K562 (cell line): ENCODE measurements around the gene PALLD. TPM values are rescaled to one million over a fixed set of nuclear protein-coding genes. Genes with fewer than 3 reads are reported as not detected.

Experiments
- ATAC-seq: fragments of 200-7000 bp; cut with Tn5 transposase; 3 replicates; pipeline ENCODE4 v1.9.1; 2020; ENCODE audit warnings: moderate library complexity
- BruUV-seq: library from RNA; stranded (reverse); fragments of 400-500 nt; replicated peaks from 2 replicates; lab custom pipeline; 2021; lab: Mats Ljungman, UMichigan
- CTCF ChIA-PET: fragments of 300-600 bp; formaldehyde crosslinking; extraction: SDS; loops from one replicate; lab custom pipeline; 2021; ENCODE audit warnings: low intra/inter-chr PET ratio; lab: Yijun Ruan, JAX
- POLR2A ChIA-PET: fragments of 300-600, 350-650 bp; sonication (Branson Sonifier 250); formaldehyde crosslinking; extraction: SDS; loops from one replicate; lab custom pipeline; 2021; ENCODE audit warnings: antibody characterized with exemption, inconsistent platforms; lab: Yijun Ruan, JAX
- DNase-seq, 4 experiments: peaks; one replicate each; pipeline versions ENCODE4 v3.0.0 to v3.0.0-alpha.2; 2011 to 2018; ENCODE audit warnings: low spot score in 3 of 4, mixed read lengths in 3 of 4; ENCODE audit errors: extremely low read depth in 1 of 4
- FAIRE-seq: peaks from 2 replicates; lab custom pipeline; 2011; peaks lifted over from hg19 to GRCh38; lab: Jason Lieb, UNC
- H2AFZ ChIP-seq: 2 replicates; pipeline ENCODE4 v1.6.0; 2011; ENCODE audit warnings: low read depth, low read length, control low read depth, inconsistent platforms
- H3K27ac ChIP-seq: fragments of 200-600 bp; 3 replicates; pipeline ENCODE4 v1.8.0; 2011; ENCODE audit warnings: low read depth, mild to moderate bottlenecking, control low read depth, inconsistent platforms, low read length, moderate library complexity, mixed read lengths; ENCODE audit errors: extremely low read depth
- H3K27me3 ChIP-seq, 2 experiments: fragments of 300-600 bp in 1 of 2; 2 replicates in 1 of 2; 3 replicates in 1 of 2; pipeline versions ENCODE4 v1.6.0 to v1.8.0; 2011; ENCODE audit warnings: inconsistent platforms in 2 of 2, low read length in 2 of 2, mild to moderate bottlenecking in 1 of 2, mixed read lengths in 1 of 2, moderate library complexity in 1 of 2; ENCODE audit not compliant: control insufficient read depth in 2 of 2, insufficient read depth in 2 of 2
- H3K36me3 ChIP-seq: fragments of 300-600 bp; 3 replicates; pipeline ENCODE4 v1.8.0; 2011; ENCODE audit warnings: mild to moderate bottlenecking, low read length, inconsistent platforms; ENCODE audit not compliant: control insufficient read depth, insufficient read depth
- H3K4me1 ChIP-seq, 2 experiments: fragments of 200-600 bp in 1 of 2; replicated peaks in 1 of 2; 2 replicates in 1 of 2; 3 replicates in 1 of 2; pipeline versions ENCODE4 v1.5.1 to v1.8.0; 2011; ENCODE audit warnings: inconsistent platforms in 2 of 2, low read length in 2 of 2, mild to moderate bottlenecking in 1 of 2, mixed read lengths in 1 of 2, moderate library complexity in 1 of 2; ENCODE audit not compliant: control insufficient read depth in 2 of 2, insufficient read depth in 2 of 2
- H3K4me2 ChIP-seq: 2 replicates; pipeline ENCODE4 v1.6.1; 2011; ENCODE audit warnings: low read length, control low read depth, inconsistent platforms, mixed read lengths; ENCODE audit not compliant: insufficient read depth
- H3K4me3 ChIP-seq: fragments of 200-600 bp; sonication (generic), shearing (Covaris generic); 2 replicates; pipeline ENCODE4 v1.5.1; 2016; ENCODE audit warnings: control low read depth, inconsistent platforms
- H3K79me2 ChIP-seq: fragments of 200-600 bp; 3 replicates; pipeline ENCODE4 v1.8.0; 2011; ENCODE audit warnings: low read length, inconsistent platforms; ENCODE audit not compliant: control insufficient read depth, insufficient read depth
- H3K9ac ChIP-seq, 2 experiments: 2 replicates each; pipeline versions ENCODE4 v1.6.0 to v1.6.1; 2011; ENCODE audit warnings: low read depth in 2 of 2, low read length in 2 of 2, control low read depth in 1 of 2, inconsistent platforms in 1 of 2, mild to moderate bottlenecking in 1 of 2, mixed read lengths in 1 of 2; ENCODE audit not compliant: insufficient read depth in 1 of 2
- H3K9me1 ChIP-seq: one replicate; pipeline ENCODE4 v1.6.0; 2011; ENCODE audit warnings: inconsistent platforms, mild to moderate bottlenecking, low read length, moderate library complexity; ENCODE audit not compliant: control insufficient read depth, insufficient read depth
- H3K9me3 ChIP-seq: replicated peaks from 2 replicates; pipeline ENCODE4 v1.5.1; 2011; ENCODE audit warnings: low read depth, low read length, inconsistent platforms; ENCODE audit not compliant: control insufficient read depth, insufficient read depth
- H4K20me1 ChIP-seq: replicated peaks from 2 replicates; pipeline ENCODE4 v1.6.1; 2011; ENCODE audit warnings: low read length, inconsistent platforms, mixed read lengths; ENCODE audit not compliant: control insufficient read depth, insufficient read depth
- ASH1L ChIP-seq: fragments of 450-650 bp; IDR thresholded peaks from 2 replicates; pipeline ENCODE4 v1.6.1; 2018; ENCODE audit warnings: borderline replicate concordance, mild to moderate bottlenecking, low read depth; ENCODE audit not compliant: partially characterized antibody
- DNMT1 ChIP-seq: fragments of 450-650 bp; IDR thresholded peaks from 2 replicates; pipeline ENCODE4 v1.6.1; 2016; ENCODE audit warnings: antibody characterized with exemption, mild to moderate bottlenecking
- KLF1 ChIP-seq: fragments of 450-650 bp; IDR thresholded peaks from 2 replicates; pipeline ENCODE4 v1.6.1; 2016; ENCODE audit warnings: missing genetic modification characterization, missing compliant biosample characterization
- PTRF ChIP-seq: fragments of 450-650 bp; IDR thresholded peaks from 2 replicates; pipeline ENCODE4 v1.6.1; 2016; ENCODE audit warnings: mild to moderate bottlenecking, missing genetic modification characterization, missing compliant biosample characterization
- SMARCB1 ChIP-seq: IDR thresholded peaks from 2 replicates; pipeline ENCODE4 v1.6.1; 2011; ENCODE audit warnings: improper control_type of control experiment, low read depth; ENCODE audit not compliant: insufficient read length
- TRIM25 ChIP-seq: fragments of 450-650 bp; IDR thresholded peaks from 2 replicates; pipeline ENCODE4 v1.7.0; 2016; ENCODE audit warnings: borderline replicate concordance
- VEZF1 ChIP-seq: fragments of 200-800 bp; sonication (Bioruptor generic); IDR thresholded peaks from 2 replicates; pipeline ENCODE4 v1.6.1; 2017; ENCODE audit warnings: missing genetic modification characterization, missing compliant biosample characterization
- XRCC3 ChIP-seq: fragments of 450-650 bp; IDR thresholded peaks from 2 replicates; pipeline ENCODE4 v1.6.1; 2017; ENCODE audit warnings: mild to moderate bottlenecking, moderate library complexity
- YBX1 ChIP-seq: fragments of 450-650 bp; IDR thresholded peaks from 2 replicates; pipeline ENCODE4 v1.7.1; 2016; ENCODE audit warnings: mild to moderate bottlenecking
- ZSCAN32 ChIP-seq: fragments of 450-650 bp; formaldehyde crosslinking; IDR thresholded peaks from 2 replicates; pipeline ENCODE4 v1.4.0; 2020; ENCODE audit warnings: mild to moderate bottlenecking, moderate library complexity
- ZZZ3 ChIP-seq: fragments of 450-650 bp; IDR thresholded peaks from 2 replicates; pipeline ENCODE4 v1.6.1; 2016; ENCODE audit warnings: antibody characterized with exemption, mild to moderate bottlenecking, moderate library complexity
- WGBS: fragments of 100-300 bp; shearing (Covaris generic); methylation state at CpG from one replicate; pipeline ENCODE4 v1.1.6; 2016; ENCODE audit warnings: low coverage, mixed read lengths; ENCODE audit not compliant: insufficient coverage; ENCODE audit errors: missing lambda C conversion rate; 5-methylcytosine and 5-hydroxymethylcytosine counted together
- in situ Hi-C: fragments of 300-500 bp; cut with MboI; formaldehyde crosslinking; loops from 4 replicates; pipeline ENCODE4 v1.15.0; 2018; ENCODE audit warnings: inconsistent platforms, mixed read lengths
- intact Hi-C: fragments of 100-400 bp; cut with micrococcal nuclease; formaldehyde crosslinking; loops from 2 replicates; pipeline ENCODE4 v1.14.2; 2022
- polyA plus RNA-seq, 8 experiments: library from polyadenylated mRNA; depleted of rRNA in 4 of 8; stranded (reverse) in 5 of 8; unstranded in 3 of 8; fragments of >200 nt; fragmentation: Nextera tagmentation in 2 of 8; fragmentation: Illumina TruSeq in 1 of 8; extraction: Ambion mirVana in 2 of 8; extraction: Trizol in 1 of 8; gene quantifications; 2 replicates each; pipeline versions ENCODE4 v1.2.1 to v1.2.3, GENCODE V29; 2011 to 2014; ENCODE audit warnings: inconsistent platforms in 1 of 8, missing spikeins in 1 of 8
- total RNA-seq, 7 experiments: library from RNA; depleted of rRNA in 6 of 7; stranded (reverse); fragments of >200 nt in 6 of 7; fragmentation: Illumina TruSeq in 2 of 7; extraction: Trizol in 2 of 7; gene quantifications; 2 replicates each; pipeline versions ENCODE4 v1.2.1 to v1.2.3, GENCODE V29; 2011 to 2021; ENCODE audit warnings: low replicate concordance in 1 of 7
- TF ChIP-seq, protein P1 (sequence below), 2 experiments: IDR thresholded peaks; 2 replicates each; pipeline ENCODE4 v1.6.1; 2011; ENCODE audit warnings: borderline replicate concordance in 1 of 2, control low read depth in 1 of 2, low read depth in 1 of 2, low read length in 1 of 2, mild to moderate bottlenecking in 1 of 2, mixed read lengths in 1 of 2, moderate library complexity in 1 of 2; ENCODE audit not compliant: insufficient read depth in 1 of 2, insufficient read length in 1 of 2, poor library complexity in 1 of 2, severe bottlenecking in 1 of 2; ENCODE audit errors: extremely low read depth in 1 of 2

Gene PALLD
- total and polyA plus RNA-seq, 9 of the 15 experiments (the other 6 are each of a cell fraction or from before 2014, with no cell fraction given), result 0.01 to 0.35 (median 0.06) TPM; not detected in 3

DNA sequence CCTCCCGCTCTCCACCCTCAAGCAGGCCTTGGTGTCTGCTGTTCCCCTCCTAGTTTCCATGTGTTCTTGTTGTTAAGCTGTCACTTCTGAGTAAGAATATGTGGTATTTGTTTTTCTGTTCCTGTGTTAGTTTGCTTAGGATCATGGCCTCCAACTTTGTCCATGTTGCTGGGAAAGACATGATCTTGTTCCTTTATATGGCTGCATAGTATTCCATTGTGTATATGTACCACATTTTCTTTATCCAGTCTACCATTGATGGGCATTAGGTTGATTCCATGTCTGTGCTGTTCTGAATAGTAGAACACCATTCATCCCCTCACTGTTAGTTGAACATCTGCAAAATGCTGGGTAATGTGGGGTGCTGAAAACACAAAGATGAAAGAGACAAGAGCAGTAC, 222.9 kb downstream of the PALLD start:
- in situ Hi-C loops, result no loop called here
- TF ChIP-seq ASH1L, result no peak
- TF ChIP-seq, all 486 proteins: peak for 0
- FAIRE-seq (no peak), ATAC-seq (no peak), DNase-seq (no peak)
- Histone ChIP-seq H3K4me3 (no peak overlapping the region), H3K27me3 (no peaks in the 10 kb centered on the region), H3K9me1 (no peaks in the 10 kb centered on the region), H3K9ac (no peak overlapping the region), H4K20me1 (no peaks in the 10 kb centered on the region), H3K27ac (no peak overlapping the region), H3K36me3 (no peaks in the 10 kb centered on the region), H2AFZ (no peak overlapping the region), H3K4me2 (no peak overlapping the region), H3K9me3 (no peaks in the 10 kb centered on the region), H3K79me2 (no peaks in the 10 kb centered on the region), H3K4me1 (no peaks in the 10 kb centered on the region)
- ChIA-PET CTCF (no interaction called here), POLR2A (no interaction called here)
- no TSS peak for BruUV-seq
- 0% methylated on average over 1 of the region's 1 CpG for WGBS
- intact Hi-C loops, result no loop called here

- Histone ChIP-seq H3K79me2 (no peaks in the 10 kb centered on the region), H4K20me1 (no peaks in the 10 kb centered on the region), H3K27ac (no peak overlapping the region), H3K9me1 (no peaks in the 10 kb centered on the region), H3K4me2 (no peak overlapping the region), H2AFZ (no peak overlapping the region), H3K36me3 (no peaks in the 10 kb centered on the region), H3K4me1 (no peaks in the 10 kb centered on the region), H3K9me3 (no peaks in the 10 kb centered on the region), H3K27me3 (no peaks in the 10 kb centered on the region), H3K4me3 (no peak overlapping the region), H3K9ac (no peak overlapping the region)
- ChIA-PET POLR2A (no interaction called here), CTCF (no interaction called here)
- ATAC-seq (no peak), DNase-seq (no peak), FAIRE-seq (no peak)
- BruUV-seq, result no TSS peak
- 0% methylated on average over 4 of the region's 4 CpGs for WGBS
- in situ Hi-C loops (no loop called here), intact Hi-C loops (no loop called here)
- TF ChIP-seq TRIM25, result no peak
- no peak for TF ChIP-seq SMARCB1
- TF ChIP-seq DNMT1, result no peak
- TF ChIP-seq KLF1 (tag), result no peak
- no peak for TF ChIP-seq YBX1
- no peak for TF ChIP-seq XRCC3
- no peak for TF ChIP-seq ZZZ3
- no peak for TF ChIP-seq PTRF (tag)
- TF ChIP-seq, protein P1, sequence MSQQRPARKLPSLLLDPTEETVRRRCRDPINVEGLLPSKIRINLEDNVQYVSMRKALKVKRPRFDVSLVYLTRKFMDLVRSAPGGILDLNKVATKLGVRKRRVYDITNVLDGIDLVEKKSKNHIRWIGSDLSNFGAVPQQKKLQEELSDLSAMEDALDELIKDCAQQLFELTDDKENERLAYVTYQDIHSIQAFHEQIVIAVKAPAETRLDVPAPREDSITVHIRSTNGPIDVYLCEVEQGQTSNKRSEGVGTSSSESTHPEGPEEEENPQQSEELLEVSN (IDR thresholded peaks at IDR 0.05; ENCODE audit: borderline replicate concordance in 1 of 2, extremely low read depth in 1 of 2, insufficient read depth in 1 of 2, insufficient read length in 1 of 2, low read depth in 1 of 2, low read length in 1 of 2, poor library complexity in 1 of 2, severe bottlenecking in 1 of 2), result no peak
- no peak for TF ChIP-seq VEZF1
- no peak for TF ChIP-seq ZSCAN32 (CRISPR knock-in tag)
Measured at GRCh38 chr4:168720396-168720900, 223.6 kb downstream of the PALLD start.
